Fibroblast of peridontal ligament (primary cell): ENCODE measurements around the gene ARR3.
"Not testable (repeated sequence)": the region's sequence is repeated elsewhere in the genome, so short reads cannot be mapped to it uniquely, and the experiment has no call there.

Experiments used
- DNase-seq: peaks from one replicate; pipeline ENCODE4 v3.0.0-alpha.2; 2010; ENCODE audit errors: extremely low read depth

The ARR3 gene

GRCh38 chrX:70268034-70268433 lies at the start of gene ARR3:
TSS of gene ARR3 (plus strand) at chrX:70268334. CDS start at chrX:70269386, 1,052 bp downstream.
- no peak for DNase-seq

GRCh38 chrX:70219938-70220764 lies 48.0 kb upstream of the ARR3 start:
- no peak for DNase-seq

GRCh38 chrX:70226048-70226447 lies 42.1 kb upstream of the ARR3 start:
- DNase-seq: no peak

- no peak for DNase-seq
These were observed 41.4 kb upstream of the ARR3 start for GRCh38 chrX:70226687-70227086.

- DNase-seq: no peak
These were observed 36.5 kb upstream of the ARR3 start for GRCh38 chrX:70231666-70232065.

GRCh38 chrX:70234355-70234754 lies 33.8 kb upstream of the ARR3 start, which contains the start of gene AWAT1:
TSS of gene AWAT1 (plus strand) at chrX:70234655. CDS start at chrX:70234696, 41 bp downstream.
- no peak for DNase-seq

GRCh38 chrX:70240751-70241150 lies 27.4 kb upstream of the ARR3 start:
- DNase-seq: no peak

GRCh38 chrX:70241501-70241900 lies 26.6 kb upstream of the ARR3 start:
- DNase-seq: no peak

GRCh38 chrX:70243601-70244000 lies 24.5 kb upstream of the ARR3 start:
- DNase-seq: not testable (repeated sequence)

GRCh38 chrX:70244881-70245280 lies 23.3 kb upstream of the ARR3 start:
- no peak for DNase-seq

- no peak for DNase-seq
These were observed 20.9 kb upstream of the ARR3 start for GRCh38 chrX:70247252-70247651.

GRCh38 chrX:70252491-70252890 lies 15.6 kb upstream of the ARR3 start:
- DNase-seq: no peak

- DNase-seq: no peak
These were observed 14.6 kb upstream of the ARR3 start for GRCh38 chrX:70253377-70254062.

GRCh38 chrX:70254063-70254400 lies 14.1 kb upstream of the ARR3 start:
- no peak for DNase-seq

GRCh38 chrX:70254909-70255308 lies 13.2 kb upstream of the ARR3 start:
- DNase-seq: no peak

GRCh38 chrX:70255452-70255851 lies 12.7 kb upstream of the ARR3 start:
- no peak for DNase-seq

- DNase-seq: no peak
These were observed 10.5 kb upstream of the ARR3 start for GRCh38 chrX:70257423-70258288.

GRCh38 chrX:70260104-70260503 lies 8.0 kb upstream of the ARR3 start, which contains the start of gene P2RY4:
TSS of gene P2RY4 (minus strand) at chrX:70260204. CDS start at chrX:70259624, 580 bp downstream.
- no peak for DNase-seq

GRCh38 chrX:70262952-70263567 lies 5.1 kb upstream of the ARR3 start:
- peak; percentile 19 for DNase-seq

- DNase-seq: no peak
These were observed 3.4 kb upstream of the ARR3 start for GRCh38 chrX:70264784-70265183.

- not testable (repeated sequence) for DNase-seq
These were observed 5.9 kb downstream of the ARR3 start for GRCh38 chrX:70274029-70274428.

GRCh38 chrX:70279081-70279480 lies 10.9 kb downstream of the ARR3 start:
- DNase-seq: no peak
